Medulla oblongata (tissue), 1 donor: Measurements from ENCODE around the gene FAM107A.

ENCODE experiments used
- DNase-seq: peaks from one replicate; pipeline ENCODE4 v3.0.0-alpha.2; 2015; ENCODE audit errors: extremely low spot score

Gene FAM107A

GRCh38 chr3:58591517-58592510, 14.6 kb upstream of the FAM107A start:
- no peak for DNase-seq

- no peak for DNase-seq
Measured at GRCh38 chr3:58588030-58588614, 10.9 kb upstream of the FAM107A start.

DNA sequence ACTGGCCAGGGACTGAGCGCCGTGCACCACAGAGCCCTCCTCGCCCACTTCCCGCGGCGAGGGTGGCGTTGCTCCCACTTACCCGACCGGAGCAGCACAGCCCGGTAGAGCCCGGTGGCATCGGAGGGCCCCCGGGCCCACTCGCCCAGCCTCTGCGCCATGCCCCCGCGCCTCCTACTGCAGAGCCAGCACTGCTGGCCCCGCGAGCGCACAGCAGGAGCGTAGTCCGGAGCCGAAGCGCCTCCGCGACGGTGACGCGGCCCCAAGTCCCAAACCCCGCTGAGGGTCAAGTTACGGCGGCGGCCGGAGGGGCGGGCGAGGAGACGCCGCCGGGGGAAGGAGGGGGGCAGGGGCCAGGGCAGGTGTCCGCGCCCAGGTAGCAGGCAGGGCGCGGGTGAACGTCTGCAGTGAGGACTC, 9.6 kb upstream of the FAM107A start:
- no peak for DNase-seq

DNA sequence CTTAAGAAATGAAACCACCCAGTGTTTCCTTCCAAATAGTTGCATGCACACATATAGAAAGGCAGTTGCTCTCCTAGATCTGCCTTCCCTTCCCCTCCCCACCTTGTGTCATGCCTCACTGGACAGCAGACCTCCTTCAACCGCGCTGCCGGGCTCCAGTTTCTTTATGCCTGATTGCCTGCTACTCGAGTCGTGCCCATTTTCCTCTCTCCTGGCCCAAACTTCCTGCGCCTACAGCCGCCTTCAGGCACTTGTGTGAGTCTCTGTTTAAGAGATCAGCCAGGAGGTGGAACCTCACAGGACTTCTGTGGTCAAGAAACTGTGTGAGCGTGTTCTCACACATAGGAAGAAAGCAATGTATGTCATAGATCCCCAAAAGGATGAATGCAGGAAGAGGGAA, 8.8 kb upstream of the FAM107A start:
- no peak for DNase-seq

- DNase-seq, result peak; percentile 77
Measured at GRCh38 chr3:58585005-58585786, 8.0 kb upstream of the FAM107A start.

GRCh38 chr3:58584690-58585004, 7.5 kb upstream of the FAM107A start:
- DNase-seq, result no peak

- DNase-seq, result peak; percentile 77
Measured at GRCh38 chr3:58581328-58582091, 4.3 kb upstream of the FAM107A start.

GRCh38 chr3:58580826-58581327, 3.7 kb upstream of the FAM107A start:
- DNase-seq, result no peak

GRCh38 chr3:58578873-58579272, 1.7 kb upstream of the FAM107A start:
- DNase-seq, result no peak

DNA sequence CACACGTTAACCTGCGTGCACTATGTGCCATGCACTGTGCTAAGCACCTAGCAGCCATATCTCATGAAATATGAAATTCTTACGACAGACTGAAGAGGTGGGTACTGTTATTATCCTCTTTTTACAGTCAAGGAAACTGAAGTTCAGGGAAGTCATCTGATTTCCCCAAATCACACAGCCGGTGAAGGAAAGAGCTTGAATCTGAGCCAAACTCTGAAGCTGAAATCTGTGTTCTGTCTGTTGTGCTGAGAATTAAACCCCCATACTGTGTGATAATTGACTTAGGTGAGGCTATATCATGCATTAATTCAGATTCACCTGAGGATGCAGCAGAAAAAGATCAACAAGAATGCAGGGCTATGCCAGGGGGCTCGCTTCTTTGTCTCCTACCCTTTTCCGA, 475 bp downstream of the FAM107A start:
- DNase-seq, result no peak

GRCh38 chr3:58575971-58576652, 1.1 kb downstream of the FAM107A start:
- peak; percentile 55 for DNase-seq

- DNase-seq, result no peak
Measured at GRCh38 chr3:58574682-58575081, 2.5 kb downstream of the FAM107A start.

DNA sequence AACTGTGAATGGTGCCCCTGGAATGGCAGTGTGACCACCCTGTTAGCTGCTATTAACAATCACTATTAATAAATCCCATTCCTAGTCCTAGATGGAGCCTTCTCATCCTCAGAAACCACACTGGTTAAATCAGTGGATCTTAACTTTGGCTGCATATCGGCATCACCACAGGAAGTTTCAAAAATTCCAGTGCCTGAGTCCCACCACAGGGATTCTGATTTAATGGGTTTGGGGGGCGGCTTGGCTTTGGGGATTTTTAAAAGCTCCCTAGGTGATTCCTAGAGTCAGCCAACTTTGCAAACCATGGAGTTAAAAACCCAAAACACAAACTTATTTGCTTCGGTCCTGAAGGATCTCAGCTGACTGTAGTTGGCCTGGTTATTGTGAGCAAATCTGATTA, 3.1 kb downstream of the FAM107A start:
- no peak for DNase-seq

DNA sequence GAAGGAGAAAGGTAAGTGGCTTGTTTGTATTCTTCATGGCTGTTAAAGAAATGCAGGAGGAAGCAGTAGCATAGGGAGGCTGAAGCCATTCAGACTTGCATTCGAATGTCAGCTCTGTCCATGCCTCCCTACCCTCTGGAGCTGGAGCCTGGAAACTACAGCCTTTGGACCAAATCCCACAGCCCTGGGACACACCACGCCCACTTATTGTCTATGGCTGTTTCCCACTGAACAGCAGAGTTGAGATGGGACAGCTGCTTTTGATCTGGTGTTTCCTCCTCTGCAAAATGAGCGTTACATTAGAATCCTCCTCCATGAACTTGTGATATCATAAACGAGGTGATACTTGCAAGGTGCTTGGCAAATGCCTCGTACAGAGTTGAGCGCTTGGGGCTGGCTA, 3.6 kb downstream of the FAM107A start:
- no peak for DNase-seq

- DNase-seq, result no peak
Measured at GRCh38 chr3:58572634-58573230, 4.5 kb downstream of the FAM107A start.

GRCh38 chr3:58572013-58572633, 5.1 kb downstream of the FAM107A start:
- DNase-seq, result no peak

GRCh38 chr3:58570851-58571250, 6.3 kb downstream of the FAM107A start:
- DNase-seq, result no peak

DNA sequence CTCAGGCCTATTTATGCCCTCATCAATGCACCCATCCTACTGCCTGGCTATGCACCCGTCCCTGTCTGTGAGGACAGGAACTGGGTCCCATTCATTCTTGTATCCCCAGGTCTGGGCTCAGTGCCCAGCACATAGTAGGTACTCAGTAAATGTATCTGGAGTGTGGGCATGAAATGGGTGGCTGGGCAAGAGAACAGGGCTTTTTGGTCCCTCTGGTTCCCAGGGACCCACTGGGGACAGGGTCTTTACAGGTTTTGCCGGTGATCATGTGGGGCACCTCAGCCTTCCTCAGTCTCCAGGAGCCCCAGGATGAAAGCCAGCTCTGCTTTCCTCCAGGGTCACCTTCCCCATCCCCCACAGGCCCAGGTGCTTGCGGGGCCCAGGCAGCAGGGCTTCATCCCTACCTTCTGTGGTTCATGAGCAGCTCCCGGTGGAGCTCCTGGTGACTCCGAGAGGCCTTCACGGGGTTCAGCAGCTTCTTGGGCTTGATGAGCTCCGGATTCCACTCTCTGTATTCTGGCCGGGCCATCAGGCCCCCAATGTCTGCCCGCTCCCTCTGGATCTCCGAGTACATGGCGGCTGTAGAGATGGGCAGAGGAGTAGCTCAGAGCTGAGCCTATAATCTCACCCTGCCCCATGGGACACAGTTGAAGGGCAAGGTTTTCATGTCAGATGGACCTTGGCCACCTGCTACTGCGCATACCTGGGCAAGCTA, 7.7 kb downstream of the FAM107A start:
- DNase-seq, result no peak

- peak; percentile 80 for DNase-seq
Measured at GRCh38 chr3:58568572-58569286, 8.5 kb downstream of the FAM107A start.
